SH-SY5Y (cell line): ENCODE data around the gene FOXO1.

Source experiments
- GATA2 ChIP-seq: IDR thresholded peaks from 2 replicates; pipeline ENCODE4 v1.6.1; 2011; ENCODE audit warnings: mild to moderate bottlenecking, low read depth, low read length
- GATA3 ChIP-seq: IDR thresholded peaks from 2 replicates; pipeline ENCODE4 v1.6.1; 2011; ENCODE audit warnings: low read depth, mild to moderate bottlenecking, low read length, moderate library complexity

DNA sequence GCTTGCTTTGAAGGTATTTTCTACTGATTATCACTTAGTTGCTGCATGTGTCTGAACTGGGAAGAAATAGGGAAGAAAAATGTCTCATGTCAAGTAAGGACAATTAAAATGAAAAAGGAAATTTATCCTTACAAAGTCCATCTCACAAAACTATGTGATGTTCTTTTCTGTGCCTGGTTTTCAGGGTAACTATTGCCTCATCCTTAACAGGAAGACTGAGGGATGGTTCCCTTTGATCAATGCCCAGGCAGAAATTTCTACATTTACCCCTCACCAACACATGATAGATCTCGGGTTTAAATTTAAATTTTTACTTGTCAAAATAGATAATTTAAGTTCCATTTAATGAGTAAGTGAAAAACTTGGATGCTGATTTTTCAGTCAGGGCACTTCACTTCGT lies 3.9 kb upstream of the FOXO1 start:
- TF ChIP-seq GATA3 (no peak), GATA2 (no peak)
